A549 (cell line): ENCODE results near the gene RNU1-4. TPM values are rescaled to one million over a fixed set of nuclear protein-coding genes. Genes with fewer than 3 reads are reported as not detected.
"Not testable (repeated sequence)": the region's sequence is repeated elsewhere in the genome, so short reads cannot be mapped to it uniquely, and the experiment has no call there.

Experiments
- ATAC-seq, 2 experiments: fragments of 200-7000 bp in 1 of 2; fragments of >200 bp in 1 of 2; cut with Nextera tagmentation in 1 of 2; cut with Tn5 transposase in 1 of 2; 3 replicates each; pipeline versions ENCODE4 v1.8.0 to v1.9.1; 2018 to 2020; ENCODE audit warnings: mild to moderate bottlenecking in 1 of 2, moderate library complexity in 1 of 2
- CTCF ChIA-PET: fragments of 300-600 bp; sonication (Branson Sonifier 250); formaldehyde crosslinking; extraction: SDS; loops from one replicate; lab custom pipeline; 2021; ENCODE audit warnings: antibody characterized with exemption, inconsistent platforms; lab: Yijun Ruan, JAX
- POLR2A ChIA-PET: fragments of 350-600 bp; formaldehyde crosslinking; extraction: SDS; loops from one replicate; lab custom pipeline; 2021; ENCODE audit warnings: antibody characterized with exemption, inconsistent platforms; lab: Yijun Ruan, JAX
- DNase-seq, 2 experiments: peaks; one replicate each; pipeline versions ENCODE4 v3.0.0 to v3.0.0-alpha.2; 2011 to 2016; ENCODE audit warnings: low read depth in 1 of 2, low spot score in 1 of 2
- FAIRE-seq: peaks from 2 replicates; lab custom pipeline; 2011; peaks lifted over from hg19 to GRCh38; lab: Jason Lieb, UNC
- H3K27ac ChIP-seq, 2 experiments: fragments of >200 bp; sonication (Bioruptor Twin); formaldehyde crosslinking; 3 replicates each; pipeline ENCODE4 v1.5.1; 2016 to 2017
- H3K4me1 ChIP-seq: fragments of >200 bp; sonication (Bioruptor Twin); formaldehyde crosslinking; 3 replicates; pipeline ENCODE4 v1.6.1; 2016
- H3K4me2 ChIP-seq: fragments of >200 bp; sonication (Bioruptor Twin); formaldehyde crosslinking; 3 replicates; pipeline ENCODE4 v1.6.1; 2016
- H3K4me3 ChIP-seq: fragments of >200 bp; sonication (Bioruptor Twin); formaldehyde crosslinking; 3 replicates; pipeline ENCODE4 v1.5.1; 2016
- H3K9me3 ChIP-seq: fragments of >200 bp; sonication (Bioruptor Twin); formaldehyde crosslinking; 3 replicates; pipeline ENCODE4 v1.6.1; 2016
- WGBS: methylation state at CpG from one replicate; pipeline ENCODE4 v1.1.6; 2017; ENCODE audit errors: missing lambda C conversion rate; 5-methylcytosine and 5-hydroxymethylcytosine counted together
- polyA plus RNA-seq, 4 experiments: library from polyadenylated mRNA; depleted of rRNA in 3 of 4; stranded (reverse); fragments of >200 nt; fragmentation: RNase III in 1 of 4; extraction: RNeasy Plus Mini Kit Qiagen cat#74134 plus additional on column Dnase treatment in 1 of 4; gene quantifications; 2 replicates in 3 of 4; 3 replicates in 1 of 4; pipeline ENCODE4 v1.2.3, GENCODE V29; 2011 to 2017
- small RNA-seq, 6 experiments: library from RNA; depleted of rRNA; stranded (forward); fragments of <200 nt; gene quantifications; one replicate each; pipeline ENCODE3, GENCODE V24; 2012

The RNU1-4 gene
- polyA plus RNA-seq, 2 of the 4 experiments (the other 2 are of a cell fraction) = 6.6 to 56.2 TPM

- POLR2A ChIA-PET, H3K27ac ChIP-seq, DNase-seq, FAIRE-seq, H3K4me1 ChIP-seq, CTCF ChIA-PET, ATAC-seq, H3K4me2 ChIP-seq, H3K9me3 ChIP-seq, H3K4me3 ChIP-seq: not testable (repeated sequence)
- WGBS = 42% methylated on average over 3 of the region's 5 CpGs
Observed at GRCh38 chr1:16787711-16788110, 47.4 kb downstream of the RNU1-4 start.

Small RNAs within 50 kb of the gene (small RNA-seq; reads per million reads assigned to genes)
- gene RNU1-4 = 0 reads per million in 6 experiments

Other genes starting within 250 kb of the RNU1-4 start
- gene RNU1-1, start 226.2 kb upstream of the RNU1-4 start, polyA plus RNA-seq (2011; rRNA removed) = 56.2 TPM in 1 of 2 replicates, not detected in the other
- gene RNU1-1, start 226.2 kb upstream of the RNU1-4 start, polyA plus RNA-seq (2017; fragmentation: RNase III; extraction: RNeasy Plus Mini Kit Qiagen cat#74134 plus additional on column Dnase treatment) = 6.5 to 8.5 TPM (median 6.6 TPM) in 3 replicates
- 36.8 and 37.0 TPM in 2 replicates for gene NBPF1, start 127.0 kb upstream of the RNU1-4 start, polyA plus RNA-seq (2011; rRNA removed)
- 23.0 to 24.5 TPM (median 23.9 TPM) in 3 replicates for gene NBPF1, start 127.0 kb upstream of the RNU1-4 start, polyA plus RNA-seq (2017; fragmentation: RNase III; extraction: RNeasy Plus Mini Kit Qiagen cat#74134 plus additional on column Dnase treatment)
- 56.2 TPM in 1 of 2 replicates, not detected in the other for gene RNU1-3, start 73.6 kb upstream of the RNU1-4 start, polyA plus RNA-seq (2011; rRNA removed)
- gene RNU1-3, start 73.6 kb upstream of the RNU1-4 start, polyA plus RNA-seq (2017; fragmentation: RNase III; extraction: RNeasy Plus Mini Kit Qiagen cat#74134 plus additional on column Dnase treatment) = 6.5 to 8.5 TPM (median 6.6 TPM) in 3 replicates
- 56.2 TPM in 1 of 2 replicates, not detected in the other for gene RNU1-2, start 155.5 kb downstream of the RNU1-4 start, polyA plus RNA-seq (2011; rRNA removed)
- 6.5 to 8.5 TPM (median 6.6 TPM) in 3 replicates for gene RNU1-2, start 155.5 kb downstream of the RNU1-4 start, polyA plus RNA-seq (2017; fragmentation: RNase III; extraction: RNeasy Plus Mini Kit Qiagen cat#74134 plus additional on column Dnase treatment)
- gene CROCC, start 181.4 kb downstream of the RNU1-4 start, polyA plus RNA-seq (2011; rRNA removed) = 4.4 TPM in 2 replicates
- 6.8 to 11.8 TPM (median 10.6 TPM) in 3 replicates for gene CROCC, start 181.4 kb downstream of the RNU1-4 start, polyA plus RNA-seq (2017; fragmentation: RNase III; extraction: RNeasy Plus Mini Kit Qiagen cat#74134 plus additional on column Dnase treatment)
- gene MFAP2, start 240.1 kb downstream of the RNU1-4 start, polyA plus RNA-seq (2011; rRNA removed) = 0.45 and 0.56 TPM in 2 replicates
- gene MFAP2, start 240.1 kb downstream of the RNU1-4 start, polyA plus RNA-seq (2017; fragmentation: RNase III; extraction: RNeasy Plus Mini Kit Qiagen cat#74134 plus additional on column Dnase treatment) = 0.46 to 0.90 TPM (median 0.66 TPM) in 3 replicates